Measurements from ENCODE around the gene DDR2.
"Not testable (repeated sequence)": the region's sequence is repeated elsewhere in the genome, so short reads cannot be mapped to it uniquely, and the experiment has no call there.

DDR2 gene

DNA sequence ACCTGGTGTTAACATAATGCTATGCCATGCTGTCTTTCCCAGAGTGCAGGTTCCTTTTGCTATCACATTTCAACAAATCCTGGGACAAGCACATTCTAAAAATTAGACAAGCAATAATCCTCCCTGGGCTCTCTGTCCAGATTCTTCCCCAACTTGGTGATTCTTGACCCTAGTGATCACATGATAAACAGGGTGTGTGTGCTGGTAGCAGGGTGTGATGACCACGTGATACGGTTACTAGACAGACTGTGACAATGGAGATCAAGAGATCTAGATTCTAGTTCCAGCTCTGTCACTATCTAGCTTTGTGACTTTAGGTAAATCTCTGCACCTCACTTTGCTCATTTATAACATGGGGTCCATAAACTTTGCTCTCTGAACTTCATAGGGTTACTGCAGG is 96.3 kb downstream of the DDR2 start:
- no peak overlapping the region for H3K27ac ChIP-seq (ENCODE audit: poor library complexity, severe bottlenecking)
- no peak for ATAC-seq (ENCODE audit: low read depth)

DNA sequence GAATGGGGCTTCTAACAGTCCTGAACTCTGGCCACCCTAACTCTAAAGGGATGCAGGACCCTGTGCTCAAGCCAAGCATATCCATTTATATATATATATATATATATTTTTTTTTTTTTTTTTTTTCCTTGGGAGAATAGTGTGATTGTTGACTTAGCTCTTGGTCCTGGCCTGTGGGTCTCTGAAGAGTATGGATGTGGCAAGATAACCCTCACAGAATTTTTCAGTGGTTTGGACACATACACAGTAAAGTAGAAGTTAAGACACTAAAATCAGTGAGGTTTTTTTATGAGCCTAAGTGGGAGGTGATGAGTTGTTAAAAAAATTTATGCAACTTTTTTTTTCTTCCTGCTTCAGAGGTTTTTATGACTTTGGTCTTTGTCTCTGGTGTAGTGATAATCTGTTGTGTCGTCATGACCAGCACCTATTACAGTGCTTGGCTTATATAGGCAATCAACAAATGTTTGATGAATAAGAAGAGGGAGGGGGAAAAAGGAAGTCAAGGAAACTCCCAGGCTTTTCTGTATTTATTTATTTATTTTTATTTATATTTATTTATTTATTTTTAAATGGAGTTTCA is 97.0 kb downstream of the DDR2 start:
- ATAC-seq (ENCODE audit: low read depth); H3K27me3 ChIP-seq (ENCODE audit: insufficient read depth, poor library complexity, severe bottlenecking): not testable (repeated sequence)

More for the DNA sequence above, 96.3 kb downstream of the DDR2 start:
- TF ChIP-seq, protein P1, sequence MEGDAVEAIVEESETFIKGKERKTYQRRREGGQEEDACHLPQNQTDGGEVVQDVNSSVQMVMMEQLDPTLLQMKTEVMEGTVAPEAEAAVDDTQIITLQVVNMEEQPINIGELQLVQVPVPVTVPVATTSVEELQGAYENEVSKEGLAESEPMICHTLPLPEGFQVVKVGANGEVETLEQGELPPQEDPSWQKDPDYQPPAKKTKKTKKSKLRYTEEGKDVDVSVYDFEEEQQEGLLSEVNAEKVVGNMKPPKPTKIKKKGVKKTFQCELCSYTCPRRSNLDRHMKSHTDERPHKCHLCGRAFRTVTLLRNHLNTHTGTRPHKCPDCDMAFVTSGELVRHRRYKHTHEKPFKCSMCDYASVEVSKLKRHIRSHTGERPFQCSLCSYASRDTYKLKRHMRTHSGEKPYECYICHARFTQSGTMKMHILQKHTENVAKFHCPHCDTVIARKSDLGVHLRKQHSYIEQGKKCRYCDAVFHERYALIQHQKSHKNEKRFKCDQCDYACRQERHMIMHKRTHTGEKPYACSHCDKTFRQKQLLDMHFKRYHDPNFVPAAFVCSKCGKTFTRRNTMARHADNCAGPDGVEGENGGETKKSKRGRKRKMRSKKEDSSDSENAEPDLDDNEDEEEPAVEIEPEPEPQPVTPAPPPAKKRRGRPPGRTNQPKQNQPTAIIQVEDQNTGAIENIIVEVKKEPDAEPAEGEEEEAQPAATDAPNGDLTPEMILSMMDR (IDR thresholded peaks at IDR 0.05; ENCODE audit: poor library complexity, severe bottlenecking) = no peak
- H3K27me3 ChIP-seq (ENCODE audit: insufficient read depth, poor library complexity, severe bottlenecking) = no peaks in the 10 kb centered on the region
- DNase-seq (ENCODE audit: low spot score) = no peak
- no peak overlapping the region for H3K4me3 ChIP-seq (ENCODE audit: severe bottlenecking)
- H3K4me1 ChIP-seq (ENCODE audit: insufficient read depth, poor library complexity, severe bottlenecking) = no peaks in the 10 kb centered on the region
- H3K9me3 ChIP-seq (ENCODE audit: severe bottlenecking) = no peaks in the 10 kb centered on the region
- H3K36me3 ChIP-seq (ENCODE audit: low read depth) = no peaks in the 10 kb centered on the region

DNA sequence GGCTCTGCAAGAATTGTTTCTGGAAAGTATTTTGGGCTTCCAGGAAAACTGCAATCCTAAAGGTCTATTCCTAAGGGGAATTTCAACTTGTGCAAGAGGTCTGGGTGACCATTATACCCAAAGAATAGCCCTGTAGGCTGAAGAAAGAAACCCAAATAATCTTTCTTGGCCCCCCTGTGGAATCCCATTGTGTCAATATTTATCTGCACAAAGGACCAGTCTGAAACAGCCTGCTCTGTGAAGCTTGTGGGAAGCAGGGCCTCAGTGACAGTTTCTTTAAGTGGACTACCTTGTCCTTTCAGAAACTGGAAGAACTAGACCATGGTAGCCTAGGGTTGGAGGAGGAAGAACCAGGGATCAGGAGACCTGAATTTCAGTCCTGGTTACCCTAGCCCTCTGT is 99.8 kb downstream of the DDR2 start:
- TF ChIP-seq, protein P1 (IDR thresholded peaks at IDR 0.05; ENCODE audit: poor library complexity, severe bottlenecking) = no peak
- Histone ChIP-seq H3K9me3 (ENCODE audit: severe bottlenecking) (no peaks in the 10 kb centered on the region), H3K36me3 (ENCODE audit: low read depth) (no peaks in the 10 kb centered on the region), H3K4me1 (ENCODE audit: insufficient read depth, poor library complexity, severe bottlenecking) (no peaks in the 10 kb centered on the region), H3K27ac (ENCODE audit: poor library complexity, severe bottlenecking) (no peak overlapping the region), H3K27me3 (ENCODE audit: insufficient read depth, poor library complexity, severe bottlenecking) (no peaks in the 10 kb centered on the region), H3K4me3 (ENCODE audit: severe bottlenecking) (no peak overlapping the region)
- no peak for ATAC-seq (ENCODE audit: low read depth)
- DNase-seq (ENCODE audit: low spot score) = no peak

More for the DNA sequence above, 97.0 kb downstream of the DDR2 start:
- not testable (repeated sequence) for H3K4me1 ChIP-seq (ENCODE audit: insufficient read depth, poor library complexity, severe bottlenecking); H3K36me3 ChIP-seq (ENCODE audit: low read depth); DNase-seq (ENCODE audit: low spot score); H3K27ac ChIP-seq (ENCODE audit: poor library complexity, severe bottlenecking); H3K9me3 ChIP-seq (ENCODE audit: severe bottlenecking); H3K4me3 ChIP-seq (ENCODE audit: severe bottlenecking)

DNA sequence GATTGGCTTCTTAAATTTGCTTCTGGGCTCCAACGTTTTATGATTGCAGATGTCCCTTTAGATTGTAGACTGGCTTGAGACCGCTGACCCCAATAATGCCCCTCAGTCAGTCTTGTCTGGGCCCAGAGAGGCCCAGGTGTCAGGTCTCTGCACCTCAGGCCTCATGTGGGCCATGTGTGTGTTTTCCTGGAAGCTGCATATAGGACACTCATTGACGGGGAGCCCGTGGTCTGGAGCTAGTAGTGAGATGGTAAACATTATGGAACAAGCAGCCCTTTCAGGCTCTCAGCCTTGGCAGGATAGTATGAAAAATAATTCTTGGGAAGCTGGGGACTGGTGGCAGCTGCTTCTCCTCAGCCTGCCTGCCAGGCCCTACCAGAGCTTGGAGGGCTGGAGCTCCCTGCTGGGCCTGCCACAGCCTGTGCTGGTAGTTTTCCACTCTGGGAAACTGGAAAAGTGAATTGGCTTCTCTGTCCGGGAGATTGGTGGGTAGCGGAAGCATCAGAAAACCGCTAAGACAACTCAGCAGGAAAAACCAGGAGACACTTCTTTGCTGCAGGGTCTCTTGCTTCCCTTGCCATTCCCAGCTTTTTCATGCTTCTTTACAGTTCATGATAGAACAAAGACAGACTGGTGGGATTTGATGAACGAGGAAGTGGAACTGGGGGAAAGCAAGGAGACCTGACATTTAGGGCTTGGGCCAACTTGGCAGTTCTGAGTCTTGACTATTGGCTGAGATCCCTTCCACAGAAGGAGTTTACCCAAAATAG is 100.5 kb downstream of the DDR2 start:
- Histone ChIP-seq H3K27me3 (ENCODE audit: insufficient read depth, poor library complexity, severe bottlenecking) (no peaks in the 10 kb centered on the region), H3K9me3 (ENCODE audit: severe bottlenecking) (no peaks in the 10 kb centered on the region), H3K4me3 (ENCODE audit: severe bottlenecking) (no peak overlapping the region), H3K27ac (ENCODE audit: poor library complexity, severe bottlenecking) (no peak overlapping the region), H3K4me1 (ENCODE audit: insufficient read depth, poor library complexity, severe bottlenecking) (no peaks in the 10 kb centered on the region), H3K36me3 (ENCODE audit: low read depth) (no peaks in the 10 kb centered on the region)
- ATAC-seq (ENCODE audit: low read depth) (no peak), DNase-seq (ENCODE audit: low spot score) (no peak)
- TF ChIP-seq, protein P1 (IDR thresholded peaks at IDR 0.05; ENCODE audit: poor library complexity, severe bottlenecking) = no peak

DNA sequence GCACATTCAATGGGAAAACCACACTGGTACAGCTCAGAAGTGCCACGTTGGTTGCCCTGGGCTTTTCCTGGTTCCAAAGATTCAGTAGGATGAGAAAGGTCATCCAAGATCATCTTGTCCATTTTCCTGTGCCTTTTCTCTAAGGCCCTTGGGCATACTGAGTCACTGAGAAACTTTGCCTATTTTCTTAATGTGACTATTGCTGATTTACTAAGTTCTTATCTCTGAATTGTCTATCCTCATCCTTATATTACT is 101.0 kb downstream of the DDR2 start:
- H3K27ac ChIP-seq (ENCODE audit: poor library complexity, severe bottlenecking) = no peak overlapping the region
- TF ChIP-seq, protein P1 (IDR thresholded peaks at IDR 0.05; ENCODE audit: poor library complexity, severe bottlenecking) = no peak

More for the DNA sequence above, 101.0 kb downstream of the DDR2 start:
- Histone ChIP-seq H3K4me3 (ENCODE audit: severe bottlenecking) (no peak overlapping the region), H3K9me3 (ENCODE audit: severe bottlenecking) (no peaks in the 10 kb centered on the region), H3K36me3 (ENCODE audit: low read depth) (no peaks in the 10 kb centered on the region), H3K4me1 (ENCODE audit: insufficient read depth, poor library complexity, severe bottlenecking) (no peaks in the 10 kb centered on the region), H3K27me3 (ENCODE audit: insufficient read depth, poor library complexity, severe bottlenecking) (no peaks in the 10 kb centered on the region)
- ATAC-seq (ENCODE audit: low read depth) (no peak), DNase-seq (ENCODE audit: low spot score) (no peak)

All from RWPE2 (cell line).